ENCODE data around the gene ARSB.
"Not testable (repeated sequence)": the region's sequence is repeated elsewhere in the genome, so short reads cannot be mapped to it uniquely, and the experiment has no call there.

ARSB gene

GRCh38 chr5:78765116-78765515, 220.0 kb downstream of the ARSB start:
- Histone ChIP-seq H3K4ac (ENCODE audit: low read depth in 1 of 2, low read length in 2 of 2) (peak overlapping the region in 1 of 2 experiments; percentile 67), H3K18ac (ENCODE audit: low read depth in 1 of 2, low read length in 2 of 2) (peak overlapping the region in 1 of 2 experiments; percentile 48), H3K9ac (ENCODE audit: low read length) (no peak overlapping the region), H3K36me3 (ENCODE audit: control insufficient read depth in 1 of 2, insufficient read depth in 2 of 2, low read depth in 1 of 2, low read length in 2 of 2) (no peaks in the 10 kb centered on the region), H3K4me1 (ENCODE audit: control insufficient read depth, insufficient read depth, low read depth, low read length) (no peaks in the 10 kb centered on the region), H3K9me3 (ENCODE audit: control insufficient read depth, low read length) (no peaks in the 10 kb centered on the region), H3K4me3 (ENCODE audit: insufficient read depth in 1 of 2, low read depth in 1 of 2, low read length in 2 of 2) (no peak overlapping the region), H3K4me2 (ENCODE audit: low read length, poor library complexity, severe bottlenecking) (no peak overlapping the region), H2BK15ac (ENCODE audit: low read depth, poor library complexity, severe bottlenecking) (no peak overlapping the region), H3K27me3 (ENCODE audit: control insufficient read depth in 1 of 2, insufficient read depth in 1 of 2, low read length in 2 of 2) (peaks cover 10 to 26% of the 10 kb centered on the region in 2 experiments), H3K27ac (ENCODE audit: low read length, poor library complexity, severe bottlenecking) (no peak overlapping the region), H4K91ac (ENCODE audit: low read length) (no peak overlapping the region), H2BK120ac (ENCODE audit: low read depth, low read length) (no peak overlapping the region), H2BK5ac (ENCODE audit: low read depth, low read length, poor library complexity, severe bottlenecking) (no peak overlapping the region), H2AFZ (ENCODE audit: low read depth, low read length) (no peak overlapping the region), H2AK5ac (ENCODE audit: low read length, severe bottlenecking) (no peak overlapping the region), H3K14ac (ENCODE audit: low read length in 2 of 2) (no peak overlapping the region), H2BK12ac (ENCODE audit: low read length in 2 of 2) (no peak overlapping the region), H3K79me1 (replicated peaks; ENCODE audit: low read length, poor library complexity, severe bottlenecking) (no peaks in the 10 kb centered on the region), H3K23ac (ENCODE audit: low read length in 2 of 2) (no peak overlapping the region), H4K8ac (ENCODE audit: low read length) (peak overlapping the region; percentile 24)
- no peak for DNase-seq
- WGBS: 92% methylated on average over 5 of the region's 5 CpGs

GRCh38 chr5:78763659-78764189, 221.4 kb downstream of the ARSB start:
- Histone ChIP-seq H3K9ac (ENCODE audit: low read length) (no peak overlapping the region), H3K79me1 (replicated peaks; ENCODE audit: low read length, poor library complexity, severe bottlenecking) (no peaks in the 10 kb centered on the region), H4K8ac (ENCODE audit: low read length) (no peak overlapping the region), H3K4me1 (ENCODE audit: control insufficient read depth, insufficient read depth, low read depth, low read length) (no peaks in the 10 kb centered on the region), H2BK12ac (ENCODE audit: low read length in 2 of 2) (no peak overlapping the region), H2AK5ac (ENCODE audit: low read length, severe bottlenecking) (no peak overlapping the region), H4K91ac (ENCODE audit: low read length) (no peak overlapping the region), H2BK120ac (ENCODE audit: low read depth, low read length) (no peak overlapping the region), H3K27ac (ENCODE audit: low read length, poor library complexity, severe bottlenecking) (no peak overlapping the region), H3K14ac (ENCODE audit: low read length in 2 of 2) (no peak overlapping the region), H3K4ac (ENCODE audit: low read depth in 1 of 2, low read length in 2 of 2) (no peak overlapping the region), H3K18ac (ENCODE audit: low read depth in 1 of 2, low read length in 2 of 2) (peak overlapping the region in 1 of 2 experiments; percentile 35), H3K4me3 (ENCODE audit: insufficient read depth in 1 of 2, low read depth in 1 of 2, low read length in 2 of 2) (no peak overlapping the region), H3K23ac (ENCODE audit: low read length in 2 of 2) (no peak overlapping the region), H2BK5ac (ENCODE audit: low read depth, low read length, poor library complexity, severe bottlenecking) (no peak overlapping the region), H2AFZ (ENCODE audit: low read depth, low read length) (no peak overlapping the region), H3K27me3 (ENCODE audit: control insufficient read depth in 1 of 2, insufficient read depth in 1 of 2, low read length in 2 of 2) (peaks cover 10 to 26% of the 10 kb centered on the region in 2 experiments), H3K9me3 (ENCODE audit: control insufficient read depth, low read length) (no peaks in the 10 kb centered on the region), H3K36me3 (ENCODE audit: control insufficient read depth in 1 of 2, insufficient read depth in 2 of 2, low read depth in 1 of 2, low read length in 2 of 2) (no peaks in the 10 kb centered on the region), H3K4me2 (ENCODE audit: low read length, poor library complexity, severe bottlenecking) (no peak overlapping the region), H2BK15ac (ENCODE audit: low read depth, poor library complexity, severe bottlenecking) (no peak overlapping the region)
- no peak for DNase-seq
- WGBS: 89% methylated on average over 6 of the region's 6 CpGs

GRCh38 chr5:78762743-78763142, 222.4 kb downstream of the ARSB start:
- not testable (repeated sequence) for H3K4me1 ChIP-seq (ENCODE audit: control insufficient read depth, insufficient read depth, low read depth, low read length); H3K36me3 ChIP-seq (ENCODE audit: control insufficient read depth in 1 of 2, insufficient read depth in 2 of 2, low read depth in 1 of 2, low read length in 2 of 2); DNase-seq; H3K18ac ChIP-seq (ENCODE audit: low read depth in 1 of 2, low read length in 2 of 2); H2AFZ ChIP-seq (ENCODE audit: low read depth, low read length); H3K4me3 ChIP-seq (ENCODE audit: insufficient read depth in 1 of 2, low read depth in 1 of 2, low read length in 2 of 2); H4K8ac ChIP-seq (ENCODE audit: low read length); H2BK5ac ChIP-seq (ENCODE audit: low read depth, low read length, poor library complexity, severe bottlenecking); H3K9ac ChIP-seq (ENCODE audit: low read length); H3K4ac ChIP-seq (ENCODE audit: low read depth in 1 of 2, low read length in 2 of 2); H2AK5ac ChIP-seq (ENCODE audit: low read length, severe bottlenecking); H2BK120ac ChIP-seq (ENCODE audit: low read depth, low read length); H3K4me2 ChIP-seq (ENCODE audit: low read length, poor library complexity, severe bottlenecking); H2BK15ac ChIP-seq (ENCODE audit: low read depth, poor library complexity, severe bottlenecking); H3K14ac ChIP-seq (ENCODE audit: low read length in 2 of 2); H3K79me1 ChIP-seq (replicated peaks; ENCODE audit: low read length, poor library complexity, severe bottlenecking); H2BK12ac ChIP-seq (ENCODE audit: low read length in 2 of 2); H3K27ac ChIP-seq (ENCODE audit: low read length, poor library complexity, severe bottlenecking); H3K23ac ChIP-seq (ENCODE audit: low read length in 2 of 2); H3K9me3 ChIP-seq (ENCODE audit: control insufficient read depth, low read length); H4K91ac ChIP-seq (ENCODE audit: low read length)
- peaks cover 10 to 26% of the 10 kb centered on the region in 2 experiments for H3K27me3 ChIP-seq (ENCODE audit: control insufficient read depth in 1 of 2, insufficient read depth in 1 of 2, low read length in 2 of 2)
- 100% methylated on average over 2 of the region's 5 CpGs for WGBS

GRCh38 chr5:78761840-78762239, 223.3 kb downstream of the ARSB start:
- DNase-seq: no peak
- peaks cover 2% of the 10 kb centered on the region for H3K4me1 ChIP-seq (ENCODE audit: control insufficient read depth, insufficient read depth, low read depth, low read length)
- no peak overlapping the region for H2AFZ ChIP-seq (ENCODE audit: low read depth, low read length)
- no peak overlapping the region for H3K18ac ChIP-seq (ENCODE audit: low read depth in 1 of 2, low read length in 2 of 2)
- no peak overlapping the region for H2AK5ac ChIP-seq (ENCODE audit: low read length, severe bottlenecking)
- peaks cover 10 to 26% of the 10 kb centered on the region in 2 experiments for H3K27me3 ChIP-seq (ENCODE audit: control insufficient read depth in 1 of 2, insufficient read depth in 1 of 2, low read length in 2 of 2)
- 90% methylated on average over 6 of the region's 6 CpGs for WGBS
- no peak overlapping the region for H2BK12ac ChIP-seq (ENCODE audit: low read length in 2 of 2)
- no peak overlapping the region for H3K9ac ChIP-seq (ENCODE audit: low read length)
- no peak overlapping the region for H2BK15ac ChIP-seq (ENCODE audit: low read depth, poor library complexity, severe bottlenecking)
- H4K8ac ChIP-seq (ENCODE audit: low read length): no peak overlapping the region
- H2BK5ac ChIP-seq (ENCODE audit: low read depth, low read length, poor library complexity, severe bottlenecking): no peak overlapping the region
- H3K79me1 ChIP-seq (replicated peaks; ENCODE audit: low read length, poor library complexity, severe bottlenecking): no peaks in the 10 kb centered on the region
- H3K14ac ChIP-seq (ENCODE audit: low read length in 2 of 2): no peak overlapping the region
- no peak overlapping the region for H3K4me3 ChIP-seq (ENCODE audit: insufficient read depth in 1 of 2, low read depth in 1 of 2, low read length in 2 of 2)
- no peak overlapping the region for H3K23ac ChIP-seq (ENCODE audit: low read length in 2 of 2)
- no peaks in the 10 kb centered on the region for H3K9me3 ChIP-seq (ENCODE audit: control insufficient read depth, low read length)
- H3K4me2 ChIP-seq (ENCODE audit: low read length, poor library complexity, severe bottlenecking): no peak overlapping the region
- no peaks in the 10 kb centered on the region for H3K36me3 ChIP-seq (ENCODE audit: control insufficient read depth in 1 of 2, insufficient read depth in 2 of 2, low read depth in 1 of 2, low read length in 2 of 2)
- no peak overlapping the region for H3K4ac ChIP-seq (ENCODE audit: low read depth in 1 of 2, low read length in 2 of 2)
- no peak overlapping the region for H2BK120ac ChIP-seq (ENCODE audit: low read depth, low read length)
- no peak overlapping the region for H4K91ac ChIP-seq (ENCODE audit: low read length)
- no peak overlapping the region for H3K27ac ChIP-seq (ENCODE audit: low read length, poor library complexity, severe bottlenecking)
